Stimulated activated CD8-positive, alpha-beta memory T cell treated with anti-CD3 and anti-CD28 coated beads, Interleukin-7, amount 100 ng/mL, for 4 hours (primary cell): Measurements from ENCODE around the gene CFHR5.
"Not testable (repeated sequence)": the region's sequence is repeated elsewhere in the genome, so short reads cannot be mapped to it uniquely, and the experiment has no call there.

Experiments
- DNase-seq, 2 donors: peaks; one replicate each; pipeline ENCODE4 v3.0.0-alpha.2; 2020; ENCODE audit warnings: low read depth in 2 of 2

The CFHR5 gene

DNA sequence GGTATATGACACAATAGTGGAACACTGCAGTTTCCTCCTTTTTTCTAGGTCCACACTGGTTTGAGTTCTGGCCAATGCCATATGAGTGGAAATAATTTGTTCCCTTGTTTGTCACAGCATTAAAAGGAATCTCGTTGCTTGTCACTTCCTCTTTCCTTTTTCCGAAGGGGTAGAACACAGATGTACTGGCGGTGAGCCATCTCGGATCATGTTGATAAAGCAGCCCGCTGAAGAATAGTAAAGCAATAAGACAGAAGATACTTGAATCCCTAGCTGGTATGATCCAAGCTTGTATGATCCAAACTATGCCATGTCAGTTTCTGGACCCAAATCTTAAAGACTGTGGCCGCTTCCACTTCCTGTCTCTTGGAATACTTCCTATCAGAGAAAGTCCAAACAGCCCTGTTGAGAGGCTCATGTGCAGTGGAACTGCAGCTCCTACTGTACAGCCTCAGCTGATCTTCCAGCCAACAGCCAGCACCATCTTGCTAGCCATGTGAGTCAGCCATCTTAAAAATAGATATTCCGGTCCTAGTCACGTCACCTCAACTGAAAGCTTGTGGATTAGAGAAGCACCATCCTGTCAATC, 40.3 kb downstream of the CFHR5 start:
- DNase-seq = no peak

GRCh38 chr1:197021716-197022115, 44.4 kb downstream of the CFHR5 start:
- no peak for DNase-seq

- no peak for DNase-seq
Observed at GRCh38 chr1:197024460-197024859, 47.1 kb downstream of the CFHR5 start.

GRCh38 chr1:197027359-197027758, 50.0 kb downstream of the CFHR5 start:
- no peak for DNase-seq

GRCh38 chr1:197029749-197030148, 52.4 kb downstream of the CFHR5 start:
- DNase-seq = no peak

DNA sequence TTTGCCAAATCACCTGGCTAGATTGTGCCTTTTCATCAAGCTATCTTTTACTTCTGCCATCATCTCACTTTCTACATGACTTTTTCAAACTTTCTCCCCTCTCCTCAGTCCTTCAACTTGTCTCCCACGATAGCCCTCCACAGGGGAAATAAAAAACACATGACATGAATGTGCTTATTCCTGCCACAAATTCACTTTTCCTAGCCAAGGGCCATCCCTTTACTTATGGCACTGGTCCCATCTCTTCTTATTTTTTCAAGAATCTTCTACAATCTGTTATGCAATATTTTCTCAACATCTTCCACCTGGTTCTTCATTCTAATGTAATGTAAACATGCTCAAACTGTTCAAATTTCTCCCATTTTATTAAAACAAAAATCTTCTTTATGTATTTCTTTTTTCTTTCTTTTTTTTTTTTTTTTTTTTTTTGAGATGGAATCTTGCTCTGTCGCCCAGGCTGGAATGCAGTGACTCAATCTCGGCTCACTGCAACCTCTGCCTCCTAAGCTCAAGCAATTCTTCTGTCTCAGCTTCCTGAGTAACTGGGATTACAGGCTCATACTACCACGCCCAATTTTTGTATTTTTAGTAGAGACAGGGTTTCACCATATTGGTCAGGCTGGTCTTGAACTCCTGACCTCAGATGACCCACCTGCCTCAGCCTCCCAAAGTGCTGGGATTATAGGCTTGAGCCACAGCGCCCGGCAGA, 57.4 kb downstream of the CFHR5 start:
- not testable (repeated sequence) for DNase-seq

DNA sequence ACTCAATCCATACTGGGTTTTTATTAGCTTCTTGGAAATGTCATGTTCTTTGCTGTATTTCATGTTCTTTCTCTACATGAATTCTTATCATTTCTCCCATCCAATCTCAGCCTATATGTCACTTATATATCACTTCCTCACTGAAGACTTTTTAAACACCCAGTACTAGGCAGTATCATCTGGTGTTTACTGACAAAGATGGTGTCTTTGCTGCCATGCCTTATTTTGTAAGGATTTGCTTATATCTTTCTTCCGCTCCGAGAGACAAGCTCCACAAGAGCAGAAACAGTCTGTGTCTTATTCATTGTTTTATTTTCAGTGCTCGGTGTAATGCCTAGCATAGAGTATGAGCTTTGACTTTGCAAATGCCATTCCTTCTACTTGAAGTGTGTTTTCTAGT, 59.5 kb downstream of the CFHR5 start:
- no peak for DNase-seq

DNA sequence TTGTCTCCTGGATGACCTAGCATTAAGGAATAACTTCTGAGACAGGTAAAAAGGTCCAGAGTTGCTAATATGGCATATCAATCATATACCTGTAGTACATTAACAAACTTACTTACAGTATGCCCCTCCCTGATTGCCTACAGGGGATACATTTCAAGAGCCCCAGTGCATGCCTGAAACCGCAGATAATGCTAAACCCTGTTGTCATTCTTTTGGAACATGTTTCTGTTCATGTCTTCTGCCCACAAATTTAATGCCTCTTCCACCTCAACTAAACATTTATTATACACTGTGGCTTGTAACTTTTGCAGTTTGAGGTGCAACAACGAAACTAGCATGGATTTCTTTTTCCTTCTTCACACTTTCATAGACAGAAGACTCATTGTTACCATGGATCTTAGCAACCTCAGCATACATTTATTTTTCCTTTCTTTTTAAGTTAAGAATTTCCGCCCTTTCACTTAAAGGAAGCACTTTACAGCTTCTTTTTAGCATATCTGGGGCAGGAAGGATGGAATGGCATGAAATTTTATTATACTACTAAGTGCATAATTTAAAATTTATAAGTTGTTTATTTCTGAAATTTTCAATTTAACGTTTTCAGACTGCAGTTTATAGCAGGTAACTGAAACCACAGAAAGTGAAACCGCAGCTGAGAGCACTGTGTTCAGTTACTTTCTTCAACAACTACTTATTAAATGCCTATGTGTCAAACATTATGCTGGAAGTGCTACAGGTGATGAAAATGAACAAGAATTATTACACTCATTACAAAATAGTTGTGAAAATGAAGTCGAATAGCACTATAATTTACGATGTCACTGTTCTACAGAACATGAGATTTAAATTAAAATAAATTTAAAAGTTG, 64.4 kb downstream of the CFHR5 start:
- DNase-seq = no peak

- no peak for DNase-seq
Observed at GRCh38 chr1:197042676-197043341, 65.5 kb downstream of the CFHR5 start.

GRCh38 chr1:197049100-197049499, 71.7 kb downstream of the CFHR5 start:
- DNase-seq = no peak
